HTERT RPE-1 (cell line): ENCODE measurements around the gene VSIR.

Source experiments
- in situ Hi-C: fragments of 300-500 bp; cut with MboI; formaldehyde crosslinking; loops from 4 replicates; pipeline ENCODE4 v1.14.3; 2020; ENCODE audit warnings: low sequenced_read_pairs

Gene VSIR

GRCh38 chr10:71749396-71749795 is 23.9 kb downstream of the VSIR start:
- in situ Hi-C loops = no loop called here

DNA sequence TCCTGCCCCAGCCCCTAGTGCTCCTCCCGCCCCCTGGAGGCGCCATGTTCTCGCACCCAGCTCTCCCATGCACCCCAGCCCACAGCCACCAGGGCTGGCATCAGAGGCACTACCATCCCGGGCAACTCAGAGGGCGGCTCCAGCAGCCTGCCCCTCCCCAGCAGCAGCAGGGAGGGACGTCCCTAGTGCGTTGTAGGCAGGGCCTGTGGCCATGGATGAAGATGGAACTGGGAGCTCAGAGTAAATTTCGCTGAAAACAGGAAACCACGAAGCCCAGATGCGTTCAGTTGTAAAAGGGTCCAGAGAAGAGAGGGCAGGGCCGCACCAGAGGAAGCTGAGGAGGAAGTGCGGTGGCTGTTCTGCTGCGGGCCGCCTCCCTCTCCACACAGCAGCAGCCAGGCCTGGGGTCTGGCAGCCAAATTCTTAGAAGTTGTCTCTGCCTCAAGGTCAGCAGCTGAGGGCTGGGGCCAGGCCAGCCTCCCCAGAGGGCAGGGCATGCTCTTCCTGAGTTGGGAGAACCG is 24.6 kb downstream of the VSIR start:
- in situ Hi-C loops = no loop called here

DNA sequence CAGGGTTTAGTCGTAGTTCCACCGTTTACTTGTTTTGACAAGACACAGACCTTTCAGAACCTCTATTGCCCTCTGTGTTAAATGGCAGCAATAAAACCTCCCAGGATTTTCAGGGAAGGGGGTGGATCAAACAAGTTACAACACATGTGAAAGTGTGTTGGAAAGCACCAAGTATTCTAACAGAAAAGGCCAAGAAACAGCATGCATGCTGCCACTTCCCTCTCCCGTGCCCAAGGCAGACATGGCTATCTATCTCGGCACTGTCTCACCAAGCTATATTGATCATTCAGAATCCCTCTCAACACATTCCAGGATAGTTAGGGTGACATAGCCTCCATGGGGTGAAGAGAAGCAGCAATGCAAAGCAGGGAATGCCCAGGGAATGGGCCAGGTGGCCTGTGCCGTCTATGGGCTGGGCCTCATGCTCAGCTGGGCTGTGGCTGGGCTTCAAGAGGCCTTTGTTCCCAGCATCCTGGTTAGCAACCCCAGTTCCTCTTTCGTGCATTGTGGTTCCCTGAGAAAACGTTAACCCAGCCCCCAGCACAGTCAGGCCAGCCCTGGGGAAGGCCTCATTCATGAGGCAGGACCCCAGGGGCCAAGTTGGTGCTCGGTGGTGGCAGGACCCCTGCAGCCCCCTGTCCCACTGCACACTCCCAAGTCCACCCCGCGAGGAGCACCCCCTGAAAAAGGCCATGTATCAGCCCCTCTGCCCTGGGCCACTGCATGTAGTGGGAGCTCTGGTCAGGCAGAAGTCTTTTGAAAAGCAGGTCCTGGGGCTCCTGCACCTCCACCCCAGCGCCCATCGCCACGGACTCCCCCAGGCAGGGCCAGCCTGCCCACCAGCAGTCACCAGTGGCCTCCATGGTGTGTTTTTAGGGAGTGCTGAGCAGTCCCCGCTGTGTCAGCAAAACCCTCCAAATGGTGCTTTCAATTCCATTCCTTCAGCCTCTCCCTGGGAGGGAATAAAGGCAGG is 25.5 kb downstream of the VSIR start:
- in situ Hi-C loops = no loop called here

GRCh38 chr10:71747039-71747531 is 26.2 kb downstream of the VSIR start:
- in situ Hi-C loops = no loop called here

DNA sequence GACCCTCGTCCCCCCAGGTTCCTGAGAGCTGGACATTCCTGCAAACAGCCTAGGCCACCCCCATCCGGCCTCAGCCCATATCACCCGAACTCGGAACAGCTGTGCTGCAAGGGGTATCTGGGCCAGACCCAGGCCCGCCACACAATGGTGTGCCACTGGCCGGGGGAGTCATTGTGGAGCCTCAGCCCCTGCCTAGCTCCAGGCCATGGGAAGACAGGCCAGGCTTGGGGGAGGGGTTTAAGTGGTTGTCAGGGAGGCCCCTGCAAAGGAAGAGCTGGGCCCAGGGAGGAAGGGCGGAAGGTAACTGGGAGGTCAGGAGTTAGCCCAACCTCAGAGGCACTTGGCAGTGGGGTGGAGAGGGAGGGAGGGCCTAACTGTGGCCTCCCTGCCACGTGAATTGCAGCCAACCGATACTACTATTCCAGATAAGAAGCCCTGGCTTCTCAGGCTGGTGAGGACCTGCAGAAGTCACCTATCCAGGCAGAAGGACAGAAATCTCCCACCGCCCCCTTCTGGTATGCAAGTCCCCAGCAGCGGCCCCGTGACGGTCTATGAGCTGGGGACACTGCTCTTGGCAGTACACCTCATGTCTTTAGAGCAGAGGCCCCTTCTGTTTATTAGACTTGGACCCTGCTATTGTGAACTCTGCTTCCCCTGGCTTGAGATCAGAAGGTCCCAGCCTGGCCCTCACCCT is 26.8 kb downstream of the VSIR start:
- in situ Hi-C loops = no loop called here

- in situ Hi-C loops = no loop called here
Measured at GRCh38 chr10:71745664-71746250, 27.6 kb downstream of the VSIR start.

DNA sequence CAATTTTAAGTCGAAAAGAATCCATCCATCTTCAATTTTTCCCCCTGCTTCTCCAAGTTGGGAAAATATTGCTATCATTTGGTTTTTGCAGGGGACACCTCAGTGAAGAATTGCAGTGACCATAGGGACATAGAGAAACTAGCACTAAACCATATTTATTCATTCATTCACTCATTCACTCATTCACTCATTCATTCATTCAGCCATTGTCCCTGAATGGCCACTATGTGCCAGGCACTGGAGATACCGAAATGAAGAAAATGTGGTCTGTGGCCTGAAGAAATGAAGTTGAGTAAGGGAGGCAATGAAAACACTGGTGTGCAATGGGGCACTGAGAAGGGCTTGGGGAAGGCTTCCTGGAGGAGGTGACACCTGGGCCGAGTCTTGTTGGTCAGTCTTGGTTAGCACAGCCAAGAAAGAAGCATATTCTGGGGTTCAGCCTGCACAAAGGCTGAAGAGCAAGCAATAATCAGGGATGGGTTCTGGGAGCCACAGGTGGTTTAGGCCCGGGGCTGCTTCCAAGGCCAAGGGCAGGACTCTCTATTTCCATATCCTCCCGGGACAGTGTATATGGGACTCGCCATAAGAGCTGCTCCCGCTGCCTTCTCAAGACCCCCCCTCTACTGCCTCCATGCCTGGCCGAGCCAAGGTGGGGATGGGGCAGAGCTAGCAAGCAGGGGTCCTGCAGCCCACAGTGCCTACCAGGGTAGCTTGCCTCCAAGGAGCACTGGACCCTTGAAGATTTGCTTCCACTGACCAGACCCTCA is 28.2 kb downstream of the VSIR start:
- in situ Hi-C loops = no loop called here

- in situ Hi-C loops = no loop called here
Measured at GRCh38 chr10:71743866-71744265, 29.5 kb downstream of the VSIR start.

DNA sequence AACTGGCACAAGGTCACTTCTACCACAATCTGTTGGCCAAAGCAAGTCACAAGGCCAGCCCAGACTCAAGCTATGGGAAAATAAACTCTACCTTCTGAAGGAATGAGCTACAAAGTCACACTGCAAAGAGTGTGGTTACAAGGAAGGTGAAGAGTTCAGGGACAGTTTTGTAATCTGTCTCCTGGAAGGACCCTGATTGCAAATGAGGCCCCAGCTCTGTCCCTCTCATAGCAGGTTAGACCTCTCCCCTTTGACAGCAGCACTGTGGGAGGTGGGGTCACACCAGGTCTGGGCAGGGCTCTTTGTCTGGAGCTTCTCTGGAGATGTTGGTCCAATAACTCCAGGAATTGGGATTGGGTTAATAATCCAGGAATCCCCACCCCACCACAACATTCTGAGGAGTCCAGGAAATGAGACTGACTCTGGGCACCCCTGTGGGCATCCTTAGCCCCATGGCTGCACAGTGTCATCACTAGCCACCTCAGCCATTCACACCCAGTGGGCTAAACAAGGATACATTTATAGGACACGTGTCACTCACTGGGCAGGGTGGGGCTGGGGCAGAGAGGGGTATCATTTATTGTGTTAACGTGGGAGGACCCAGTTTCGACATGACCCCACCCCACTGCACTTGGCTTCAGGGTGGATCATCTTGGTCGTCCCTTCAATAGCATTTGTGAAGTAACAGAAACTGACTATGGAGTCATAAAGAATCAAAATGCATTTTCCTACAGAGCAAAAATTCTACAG is 30.1 kb downstream of the VSIR start:
- in situ Hi-C loops = no loop called here

GRCh38 chr10:71742301-71743088 is 30.8 kb downstream of the VSIR start:
- in situ Hi-C loops = no loop called here

GRCh38 chr10:71741671-71742070 is 31.6 kb downstream of the VSIR start:
- in situ Hi-C loops = no loop called here

DNA sequence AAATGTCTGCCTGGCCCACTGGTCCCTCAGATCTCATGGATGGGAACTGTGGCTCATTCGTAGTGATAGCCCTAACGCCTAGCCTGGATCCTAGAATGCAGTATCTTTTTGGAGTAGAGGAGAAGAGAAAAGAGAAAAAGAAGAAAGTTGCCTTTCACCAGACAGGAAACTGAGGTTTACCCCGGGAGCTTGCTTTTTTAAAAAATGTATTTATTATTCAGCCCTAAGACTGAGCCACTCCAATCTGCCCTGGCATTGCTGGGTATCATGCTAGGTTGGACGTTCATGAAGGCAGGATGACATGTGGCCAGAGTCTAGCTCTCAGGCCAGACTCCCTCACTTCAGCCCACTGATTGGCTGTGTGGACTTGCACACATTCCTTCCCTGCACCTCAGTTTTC is 32.3 kb downstream of the VSIR start:
- in situ Hi-C loops = no loop called here

- in situ Hi-C loops = no loop called here
Measured at GRCh38 chr10:71740069-71740653, 33.2 kb downstream of the VSIR start.

DNA sequence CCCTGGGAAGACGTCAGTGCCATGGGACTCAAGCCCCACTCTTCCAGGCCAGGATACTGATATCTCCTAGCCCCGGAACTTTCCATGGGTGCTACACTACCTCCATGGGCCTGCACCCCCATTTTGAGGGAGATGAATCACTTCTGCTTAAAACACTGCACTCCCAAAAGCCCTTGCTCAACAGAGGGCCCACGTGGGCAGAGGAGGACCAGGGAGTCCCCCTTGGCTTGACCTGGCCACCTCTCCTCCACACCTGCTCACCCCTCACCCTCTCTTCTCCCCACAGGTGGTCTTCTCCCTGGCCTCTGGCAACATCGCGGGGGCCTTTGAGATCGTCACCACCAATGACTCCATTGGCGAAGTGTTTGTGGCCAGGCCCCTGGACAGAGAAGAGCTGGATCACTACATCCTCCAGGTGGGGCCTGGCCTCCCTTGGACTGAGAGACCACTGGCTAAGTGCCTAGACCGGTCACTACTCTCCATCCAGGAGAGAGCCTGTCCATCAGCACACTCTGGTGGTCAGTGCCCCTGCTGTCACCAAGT is 33.9 kb downstream of the VSIR start:
- in situ Hi-C loops = no loop called here

DNA sequence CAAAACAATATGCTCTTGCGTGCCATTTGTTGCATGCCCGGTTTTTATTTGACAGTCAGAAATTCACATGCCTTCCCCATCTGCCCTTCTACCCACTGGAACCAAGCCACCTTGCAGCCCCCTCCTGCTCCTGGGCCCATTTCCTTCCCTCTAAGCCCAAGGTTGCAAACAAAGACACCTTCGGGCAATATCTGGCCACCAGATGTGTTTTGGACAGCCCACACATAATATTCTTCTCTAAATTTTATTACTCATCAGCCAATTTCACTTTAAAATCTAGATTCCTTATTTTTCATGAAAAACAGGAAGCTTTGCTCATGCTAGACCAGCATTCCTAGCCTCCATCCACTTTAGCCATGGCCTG is 35.5 kb downstream of the VSIR start:
- in situ Hi-C loops = no loop called here

- in situ Hi-C loops = no loop called here
Measured at GRCh38 chr10:71737001-71737833, 36.1 kb downstream of the VSIR start.

DNA sequence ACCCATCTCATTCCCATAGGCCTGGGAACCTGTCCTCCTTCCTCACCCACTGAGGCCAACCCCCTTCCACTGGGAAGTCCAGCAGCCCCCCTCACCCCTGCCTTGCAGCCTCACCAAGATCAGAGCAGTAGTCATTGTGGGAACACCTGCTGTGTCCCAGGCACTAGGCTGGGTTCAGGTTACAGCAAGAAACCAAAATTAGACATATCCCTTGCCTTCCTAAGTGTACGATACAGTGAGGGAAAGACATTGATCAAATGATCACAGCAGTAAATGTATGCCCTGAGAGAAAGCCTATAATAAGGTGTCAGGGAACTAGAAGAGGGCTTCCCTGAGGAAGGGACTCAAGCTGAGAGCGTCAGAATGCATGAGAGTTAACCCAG is 36.8 kb downstream of the VSIR start:
- in situ Hi-C loops = no loop called here
